Hepatocyte (in vitro differentiated cells): ENCODE results near the gene ACAP3.

Experiments
- CTCF ChIP-seq: fragments of 200-600 bp; sonication (generic); IDR thresholded peaks from 2 replicates; pipeline ENCODE4 v1.5.1; 2016; ENCODE audit warnings: antibody characterized with exemption, mild to moderate bottlenecking; ENCODE audit not compliant: poor library complexity
- EZH2phosphoT487 ChIP-seq: fragments of 200-600 bp; sonication (generic); IDR thresholded peaks from one replicate; pipeline ENCODE4 v1.6.1; 2018; ENCODE audit warnings: antibody characterized with exemption, mild to moderate bottlenecking, low read depth, moderate library complexity; ENCODE audit not compliant: unreplicated experiment, severe bottlenecking

- TF ChIP-seq EZH2phosphoT487: no peak
- TF ChIP-seq CTCF: no peak
Measured at GRCh38 chr1:1354271-1355247, 46.8 kb upstream of the ACAP3 start.
